Glomerular visceral epithelial cell (primary cell): ENCODE data around the gene GRHPR.

Experiments used
- DNase-seq: peaks from one replicate; pipeline ENCODE4 v3.0.0-alpha.2; 2016; ENCODE audit errors: extremely low spot score

GRHPR gene

DNA sequence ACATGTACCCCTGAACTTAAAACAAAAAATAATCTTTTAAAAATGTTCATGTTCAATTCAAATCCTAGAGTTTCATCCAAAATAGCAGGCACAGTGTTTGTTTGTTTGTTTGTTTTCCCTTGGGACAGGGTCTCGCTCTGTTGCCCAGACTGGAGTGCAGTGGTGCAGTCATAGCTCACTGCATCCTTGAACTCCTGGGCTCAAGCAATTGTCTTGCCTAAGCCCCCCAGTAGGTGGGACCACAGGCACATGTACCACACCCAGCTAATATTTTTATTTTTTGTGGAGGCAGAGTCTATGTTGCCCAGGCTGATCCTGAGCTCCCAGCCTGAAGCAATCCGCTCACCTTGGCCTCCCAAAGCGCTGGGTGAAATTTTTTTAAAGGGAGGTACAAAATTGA lies 58.3 kb downstream of the GRHPR start:
- no peak for DNase-seq

DNA sequence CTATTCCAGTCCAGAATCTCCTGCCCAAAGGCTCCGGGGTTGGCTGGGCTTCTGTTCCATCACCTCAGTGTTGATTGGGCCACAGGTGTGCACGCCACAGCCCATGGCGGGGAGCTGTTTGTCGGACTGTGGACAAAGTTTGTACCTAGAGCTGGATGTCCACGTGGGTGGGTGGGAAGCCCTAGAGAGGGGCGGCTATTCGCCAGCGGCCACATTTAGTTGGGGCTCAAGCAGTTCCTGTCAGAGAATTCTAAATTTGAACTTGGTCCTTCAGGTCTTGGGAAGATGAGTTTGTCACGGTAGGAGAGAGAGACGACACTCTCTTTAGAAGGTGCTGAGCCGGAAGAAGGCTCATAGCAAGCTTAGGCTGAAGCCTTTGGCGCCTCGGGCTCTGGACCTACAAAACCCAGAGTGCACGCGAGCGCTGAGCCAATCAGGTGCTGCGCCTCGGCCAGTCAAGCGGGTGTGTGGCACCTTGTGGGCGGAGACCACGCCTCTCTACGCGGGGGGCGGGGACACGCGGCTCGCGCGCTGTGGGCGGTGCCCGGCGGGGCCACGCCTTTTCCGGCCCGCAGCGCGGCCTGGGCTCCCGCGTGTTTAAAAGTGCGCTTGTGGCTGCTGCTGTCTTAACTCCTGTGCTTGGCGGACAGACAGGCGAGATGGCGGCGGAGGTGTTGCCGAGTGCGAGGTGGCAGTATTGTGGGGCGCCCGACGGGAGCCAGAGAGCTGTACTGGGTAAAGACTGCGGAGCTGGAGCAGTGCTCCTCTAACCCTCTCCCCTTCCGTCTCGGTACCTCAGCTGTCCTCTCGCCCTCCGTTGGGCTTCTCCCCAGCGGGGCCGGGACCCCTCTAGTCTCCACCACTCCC lies 63.1 kb downstream of the GRHPR start, which contains the start of gene POLR1E:
TSS of gene POLR1E (plus strand) at position 560 of the 867 bp plus-strand sequence. CDS start at position 660, 100 bp downstream.
- peak; percentile 97 for DNase-seq

DNA sequence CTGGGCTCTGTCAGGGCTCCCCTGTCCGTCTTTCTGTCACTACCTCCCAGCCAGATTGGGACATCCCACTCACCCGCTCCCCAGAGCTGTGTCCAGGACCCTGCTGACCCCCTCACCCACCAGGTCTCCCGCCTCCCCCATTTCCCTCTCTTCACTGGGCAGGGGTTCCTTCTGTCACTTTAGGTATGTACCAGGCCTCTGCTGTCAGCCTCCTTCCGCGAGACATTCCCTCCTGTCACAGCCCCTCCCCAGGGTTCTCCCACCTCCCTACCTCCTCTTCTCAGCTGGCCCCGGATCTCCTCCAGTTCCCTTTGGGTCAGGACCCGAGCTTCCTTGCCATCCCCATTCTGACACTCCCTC lies 63.7 kb downstream of the GRHPR start:
- no peak for DNase-seq
